Lower leg skin (tissue), 3 donors: ENCODE results near the gene GRAP.

Experiments used
- POLR2A ChIP-seq, 2 donors: fragments of 450-650 bp; IDR thresholded peaks; one replicate each; pipeline ENCODE4 v1.6.1; 2016 to 2017; ENCODE audit warnings: antibody characterized with exemption in 2 of 2, mild to moderate bottlenecking in 1 of 2, moderate library complexity in 1 of 2
- TF ChIP-seq, protein P1 (sequence below), 3 donors: fragments of 450-650 bp; IDR thresholded peaks; one replicate each; pipeline ENCODE4 v1.5.1; 2016; ENCODE audit warnings: antibody characterized with exemption in 3 of 3, mild to moderate bottlenecking in 3 of 3, moderate library complexity in 2 of 3

DNA sequence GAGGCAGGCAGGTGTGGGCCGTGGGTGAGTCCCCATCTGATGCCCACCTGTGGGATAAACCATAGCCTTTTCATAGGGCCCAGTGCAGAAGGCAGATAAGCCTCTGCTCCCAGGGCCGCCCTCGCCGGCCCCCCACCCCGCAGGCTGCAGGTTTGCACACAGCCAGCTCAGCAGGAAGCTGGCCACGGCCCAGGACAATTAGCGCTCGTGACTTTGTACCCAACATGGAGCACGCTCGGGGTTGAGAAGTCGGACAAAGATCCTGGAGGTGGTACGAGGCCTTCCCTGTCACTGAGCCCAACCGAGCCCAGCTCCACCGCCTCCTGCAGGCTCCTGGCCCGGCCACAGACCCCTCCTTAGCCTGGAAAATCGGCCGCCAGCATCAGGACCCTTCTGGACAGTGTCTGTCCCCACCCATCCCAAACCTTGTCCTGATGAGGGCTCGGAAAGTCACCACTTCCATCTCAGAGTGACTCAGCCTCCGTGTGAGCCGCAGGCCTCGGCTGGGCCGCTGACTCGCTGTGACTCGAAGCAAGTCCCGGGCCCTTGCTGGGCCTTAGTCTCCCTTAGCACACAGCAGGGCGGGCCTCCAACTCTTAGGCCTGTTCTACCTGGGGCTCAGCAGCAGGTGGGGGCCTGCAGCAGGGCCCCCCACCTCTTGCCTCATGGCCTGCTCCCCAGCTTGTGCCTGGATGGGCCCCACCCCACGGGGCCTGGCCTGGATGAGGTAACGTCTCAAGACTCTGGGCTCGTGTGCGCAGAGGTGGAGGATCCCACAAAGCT is 64.9 kb downstream of the GRAP start:
- TF ChIP-seq, protein P1, sequence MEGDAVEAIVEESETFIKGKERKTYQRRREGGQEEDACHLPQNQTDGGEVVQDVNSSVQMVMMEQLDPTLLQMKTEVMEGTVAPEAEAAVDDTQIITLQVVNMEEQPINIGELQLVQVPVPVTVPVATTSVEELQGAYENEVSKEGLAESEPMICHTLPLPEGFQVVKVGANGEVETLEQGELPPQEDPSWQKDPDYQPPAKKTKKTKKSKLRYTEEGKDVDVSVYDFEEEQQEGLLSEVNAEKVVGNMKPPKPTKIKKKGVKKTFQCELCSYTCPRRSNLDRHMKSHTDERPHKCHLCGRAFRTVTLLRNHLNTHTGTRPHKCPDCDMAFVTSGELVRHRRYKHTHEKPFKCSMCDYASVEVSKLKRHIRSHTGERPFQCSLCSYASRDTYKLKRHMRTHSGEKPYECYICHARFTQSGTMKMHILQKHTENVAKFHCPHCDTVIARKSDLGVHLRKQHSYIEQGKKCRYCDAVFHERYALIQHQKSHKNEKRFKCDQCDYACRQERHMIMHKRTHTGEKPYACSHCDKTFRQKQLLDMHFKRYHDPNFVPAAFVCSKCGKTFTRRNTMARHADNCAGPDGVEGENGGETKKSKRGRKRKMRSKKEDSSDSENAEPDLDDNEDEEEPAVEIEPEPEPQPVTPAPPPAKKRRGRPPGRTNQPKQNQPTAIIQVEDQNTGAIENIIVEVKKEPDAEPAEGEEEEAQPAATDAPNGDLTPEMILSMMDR (IDR thresholded peaks at IDR 0.05), result no peak
- no peak for TF ChIP-seq POLR2A (IDR thresholded peaks at IDR 0.05)
